Stimulated activated naive CD8-positive, alpha-beta T cell treated with anti-CD3 and anti-CD28 coated beads, Interleukin-15, amount 100 ng/mL, for 72 hours (primary cell): ENCODE data around the gene RNF167.

Experiments
- ATAC-seq: fragments of 150-1000 bp; cut with Tn5 transposase; 2 replicates; pipeline ENCODE4 v1.10.0; 2021; ENCODE audit warnings: mild to moderate bottlenecking, moderate library complexity
- DNase-seq, 2 donors: peaks; one replicate each; pipeline ENCODE4 v3.0.0; 2021 to 2022
- H3K27ac Mint-ChIP-seq, 2 donors: one replicate each; pipeline ENCODE4 v1.8.0; 2022; ENCODE audit warnings: mild to moderate bottlenecking in 2 of 2, mixed read lengths in 2 of 2, moderate library complexity in 2 of 2
- H3K27me3 Mint-ChIP-seq: one replicate; pipeline ENCODE4 v1.8.0; 2022; ENCODE audit warnings: mixed read lengths
- H3K4me1 Mint-ChIP-seq: one replicate; pipeline ENCODE4 v1.8.0; 2022; ENCODE audit warnings: mild to moderate bottlenecking, mixed read lengths
- H3K4me3 Mint-ChIP-seq, 2 donors: one replicate each; pipeline ENCODE4 v1.8.0; 2022; ENCODE audit warnings: mild to moderate bottlenecking in 2 of 2, mixed read lengths in 2 of 2, moderate library complexity in 1 of 2
- H3K9me3 Mint-ChIP-seq, 2 donors: one replicate each; pipeline ENCODE4 v1.8.0; 2022; ENCODE audit warnings: mixed read lengths in 2 of 2

The RNF167 gene

GRCh38 chr17:4970273-4970672 is 30.2 kb downstream of the RNF167 start:
- Mint-ChIP-seq H3K27ac (no peak overlapping the region), H3K4me1 (peaks cover 21% of the 10 kb centered on the region), H3K27me3 (no peaks in the 10 kb centered on the region), H3K9me3 (peaks cover 0 to 3% of the 10 kb centered on the region in 2 donors), H3K4me3 (no peak overlapping the region)
- no peak for DNase-seq
- no peak for ATAC-seq

GRCh38 chr17:4971826-4972225 is 31.8 kb downstream of the RNF167 start:
- DNase-seq (no peak), ATAC-seq (no peak)
- H3K27me3 Mint-ChIP-seq: no peaks in the 10 kb centered on the region
- H3K27ac Mint-ChIP-seq: peak overlapping the region in 1 of 2 donors; percentile 66
- peaks cover 7% of the 10 kb centered on the region for H3K4me1 Mint-ChIP-seq
- H3K4me3 Mint-ChIP-seq: no peak overlapping the region
- H3K9me3 Mint-ChIP-seq: no peaks in the 10 kb centered on the region

GRCh38 chr17:4972322-4972721 is 32.3 kb downstream of the RNF167 start:
- H3K4me3 Mint-ChIP-seq: no peak overlapping the region
- peaks cover 7% of the 10 kb centered on the region for H3K4me1 Mint-ChIP-seq
- H3K27ac Mint-ChIP-seq: no peak overlapping the region
- H3K9me3 Mint-ChIP-seq: no peaks in the 10 kb centered on the region
- ATAC-seq: no peak
- DNase-seq: no peak
- H3K27me3 Mint-ChIP-seq: no peaks in the 10 kb centered on the region

GRCh38 chr17:4972752-4973151 is 32.7 kb downstream of the RNF167 start:
- H3K4me1 Mint-ChIP-seq: peaks cover 7% of the 10 kb centered on the region
- DNase-seq (no peak), ATAC-seq (no peak)
- H3K27ac Mint-ChIP-seq: no peak overlapping the region
- H3K9me3 Mint-ChIP-seq: no peaks in the 10 kb centered on the region
- H3K27me3 Mint-ChIP-seq: no peaks in the 10 kb centered on the region
- no peak overlapping the region for H3K4me3 Mint-ChIP-seq

- Mint-ChIP-seq H3K27me3 (no peaks in the 10 kb centered on the region), H3K27ac (peak overlapping the region; percentile 49 to 71), H3K4me1 (peaks cover 7% of the 10 kb centered on the region), H3K9me3 (no peaks in the 10 kb centered on the region), H3K4me3 (no peak overlapping the region)
- DNase-seq (no peak), ATAC-seq (no peak)
These were observed 33.4 kb downstream of the RNF167 start for GRCh38 chr17:4973256-4974114.

- peak overlapping the region; percentile 49 to 71 for H3K27ac Mint-ChIP-seq
- no peaks in the 10 kb centered on the region for H3K9me3 Mint-ChIP-seq
- DNase-seq: no peak
- peaks cover 7% of the 10 kb centered on the region for H3K4me1 Mint-ChIP-seq
- H3K27me3 Mint-ChIP-seq: no peaks in the 10 kb centered on the region
- no peak overlapping the region for H3K4me3 Mint-ChIP-seq
- no peak for ATAC-seq
These were observed 34.1 kb downstream of the RNF167 start for GRCh38 chr17:4974115-4974670.

GRCh38 chr17:4978726-4979125 is 38.7 kb downstream of the RNF167 start:
- ATAC-seq: no peak
- no peak for DNase-seq
- Mint-ChIP-seq H3K4me1 (peaks cover 24% of the 10 kb centered on the region), H3K9me3 (no peaks in the 10 kb centered on the region), H3K27ac (no peak overlapping the region), H3K4me3 (no peak overlapping the region), H3K27me3 (no peaks in the 10 kb centered on the region)

GRCh38 chr17:4980644-4981216 is 40.7 kb downstream of the RNF167 start:
- H3K27ac Mint-ChIP-seq: peak overlapping the region in 1 of 2 donors; percentile 59
- no peaks in the 10 kb centered on the region for H3K9me3 Mint-ChIP-seq
- no peaks in the 10 kb centered on the region for H3K27me3 Mint-ChIP-seq
- peaks cover 24% of the 10 kb centered on the region for H3K4me1 Mint-ChIP-seq
- ATAC-seq: peak; percentile 84
- peak; percentile 43 to 57 for DNase-seq
- H3K4me3 Mint-ChIP-seq: peak overlapping the region in 1 of 2 donors; percentile 11

- Mint-ChIP-seq H3K4me1 (peaks cover 37% of the 10 kb centered on the region), H3K27ac (no peak overlapping the region), H3K27me3 (no peaks in the 10 kb centered on the region), H3K9me3 (no peaks in the 10 kb centered on the region), H3K4me3 (no peak overlapping the region)
- no peak for ATAC-seq
- no peak for DNase-seq
These were observed 42.2 kb downstream of the RNF167 start for GRCh38 chr17:4982305-4982704.

GRCh38 chr17:4986403-4986802 is 46.3 kb downstream of the RNF167 start:
- DNase-seq: no peak
- peak overlapping the region; percentile 24 to 87 for H3K27ac Mint-ChIP-seq
- ATAC-seq: no peak

GRCh38 chr17:4986951-4987766 is 47.1 kb downstream of the RNF167 start, which contains the start of gene CAMTA2:
TSS of gene CAMTA2 (minus strand) at chr17:4987675. CDS start at chr17:4986222, 1,453 bp downstream.
- ATAC-seq: peak; percentile 92
- H3K4me1 Mint-ChIP-seq: peaks cover 41% of the 10 kb centered on the region
- no peaks in the 10 kb centered on the region for H3K9me3 Mint-ChIP-seq
- peak within 1 kb of the TSS; percentile 95 to 97 for H3K27ac Mint-ChIP-seq
- no peaks in the 10 kb centered on the region for H3K27me3 Mint-ChIP-seq
- peak; percentile 82 to 87 for DNase-seq
- H3K4me3 Mint-ChIP-seq: peak within 1 kb of the TSS; percentile 93 to 99

More at GRCh38 chr17:4986403-4986802, 46.3 kb downstream of the RNF167 start:
- Mint-ChIP-seq H3K9me3 (no peaks in the 10 kb centered on the region), H3K4me3 (peak overlapping the region; percentile 93 to 99), H3K27me3 (no peaks in the 10 kb centered on the region), H3K4me1 (peaks cover 47% of the 10 kb centered on the region)

GRCh38 chr17:4987767-4988567 is 47.9 kb downstream of the RNF167 start:
- peak overlapping the region; percentile 93 to 99 for H3K4me3 Mint-ChIP-seq
- no peaks in the 10 kb centered on the region for H3K27me3 Mint-ChIP-seq
- peak; percentile 18 for ATAC-seq
- no peaks in the 10 kb centered on the region for H3K9me3 Mint-ChIP-seq
- peak overlapping the region; percentile 95 to 97 for H3K27ac Mint-ChIP-seq
- peaks cover 41% of the 10 kb centered on the region for H3K4me1 Mint-ChIP-seq
- DNase-seq: no peak

GRCh38 chr17:4994081-4994595 is 54.1 kb downstream of the RNF167 start:
- H3K27ac Mint-ChIP-seq: no peak overlapping the region
- H3K9me3 Mint-ChIP-seq: no peaks in the 10 kb centered on the region
- no peak overlapping the region for H3K4me3 Mint-ChIP-seq
- ATAC-seq: no peak
- no peaks in the 10 kb centered on the region for H3K27me3 Mint-ChIP-seq
- peaks cover 38% of the 10 kb centered on the region for H3K4me1 Mint-ChIP-seq
- no peak for DNase-seq
